ENCODE data around the gene COL23A1.

GRCh38 chr5:178535299-178536175, 54.7 kb downstream of the COL23A1 start:
- TF ChIP-seq POLR2A (IDR thresholded peaks at IDR 0.05; ENCODE audit: low read length) (no peak), GATA1 (IDR thresholded peaks at IDR 0.05; ENCODE audit: low read depth, low read length) (peak; percentile 54)
